HCT116 (cell line): Measurements from ENCODE around the gene NDUFS6.

Experiments
- CTCF ChIP-seq, 3 experiments: fragments of 200-600 bp in 1 of 3; sonication (generic) in 1 of 3; IDR thresholded peaks in 2 of 3; conservative IDR thresholded peaks in 1 of 3; 2 replicates each; pipeline ENCODE4 v1.5.1; 2012 to 2017; ENCODE audit warnings: low read depth in 2 of 3, low read length in 2 of 3, antibody characterized with exemption in 1 of 3, borderline replicate concordance in 1 of 3, control low read depth in 1 of 3, mild to moderate bottlenecking in 1 of 3, mixed read lengths in 1 of 3, mixed run types in 1 of 3, moderate library complexity in 1 of 3; ENCODE audit not compliant: insufficient read depth in 1 of 3
- EZH2 ChIP-seq: fragments of 200-600 bp; sonication (generic); IDR thresholded peaks from 2 replicates; pipeline ENCODE4 v1.6.1; 2017; ENCODE audit warnings: antibody characterized with exemption, mixed run types
- EZH2phosphoT487 ChIP-seq: fragments of 200-600 bp; IDR thresholded peaks from 2 replicates; pipeline ENCODE4 v1.6.1; 2018; ENCODE audit warnings: antibody characterized with exemption, borderline replicate concordance
- FOSL1 ChIP-seq: IDR thresholded peaks from 2 replicates; pipeline ENCODE4 v1.6.1; 2012; ENCODE audit warnings: low read depth
- JUND ChIP-seq: IDR thresholded peaks from 2 replicates; pipeline ENCODE4 v1.6.1; 2012
- MAX ChIP-seq: IDR thresholded peaks from 2 replicates; pipeline ENCODE4 v1.6.1; 2012
- POLR2A ChIP-seq: IDR thresholded peaks from 2 replicates; pipeline ENCODE4 v1.7.0; 2011; ENCODE audit warnings: borderline replicate concordance; ENCODE audit not compliant: insufficient read depth, insufficient read length; ENCODE audit errors: extremely low read depth
- POLR2AphosphoS5 ChIP-seq: IDR thresholded peaks from 2 replicates; pipeline ENCODE4 v1.6.1; 2011; ENCODE audit warnings: mild to moderate bottlenecking, low read depth, low read length, moderate library complexity
- REST ChIP-seq: IDR thresholded peaks from 2 replicates; pipeline ENCODE4 v1.6.1; 2012; ENCODE audit warnings: low read depth
- SP1 ChIP-seq: IDR thresholded peaks from 2 replicates; pipeline ENCODE4 v1.6.1; 2012; ENCODE audit warnings: low read depth
- YY1 ChIP-seq: IDR thresholded peaks from 2 replicates; pipeline ENCODE4 v1.6.1; 2011; ENCODE audit warnings: low read length, low read depth, moderate library complexity, mild to moderate bottlenecking; ENCODE audit not compliant: insufficient replicate concordance; ENCODE audit errors: extremely low read depth

DNA sequence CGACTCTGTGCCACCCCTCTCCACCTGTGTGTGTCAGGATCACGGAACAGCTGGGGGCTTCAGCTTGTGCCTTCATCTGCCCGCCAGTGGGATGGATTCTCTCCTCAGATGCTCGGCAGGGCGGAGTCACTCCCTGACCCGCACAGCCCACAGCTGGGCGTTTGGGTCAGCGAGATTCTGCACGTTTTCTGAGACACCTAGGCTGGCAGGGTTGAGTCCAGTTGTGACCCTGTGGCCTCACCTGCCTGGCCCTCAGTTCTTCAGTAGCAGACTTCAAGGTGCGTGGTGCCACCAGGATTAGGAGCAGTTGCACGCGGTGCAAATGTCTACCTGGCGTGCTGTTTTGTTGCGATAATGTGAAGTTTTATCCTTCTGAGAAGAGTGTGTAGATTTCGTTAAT, 5.0 kb downstream of the NDUFS6 start:
- TF ChIP-seq EZH2 (no peak), CTCF (IDR thresholded peaks at IDR 0.05 in 2 of 3, conservative IDR thresholded peaks at IDR 0.05 in 1 of 3; ENCODE audit: borderline replicate concordance in 1 of 3, insufficient read depth in 1 of 3, low read depth in 2 of 3, low read length in 2 of 3) (no peak), EZH2phosphoT487 (no peak), YY1 (no peak), REST (no peak), MAX (no peak), POLR2AphosphoS5 (no peak), FOSL1 (no peak), POLR2A (no peak), JUND (no peak), SP1 (no peak)
